Bronchial epithelial cell (primary cell): ENCODE data around the gene KCND2. TPM values are rescaled to one million over a fixed set of nuclear protein-coding genes. Genes with fewer than 3 reads are reported as not detected.

Experiments used
- DNase-seq: peaks from one replicate; pipeline ENCODE4 v3.0.0-alpha.2; 2010; ENCODE audit warnings: low read depth
- FAIRE-seq: peaks from 2 replicates; lab custom pipeline; 2011; peaks lifted over from hg19 to GRCh38; lab: Jason Lieb, UNC
- H3K27me3 ChIP-seq: 2 replicates; pipeline ENCODE4 v1.5.1; 2011; ENCODE audit warnings: low read length; ENCODE audit not compliant: control insufficient read depth, insufficient read depth
- H3K36me3 ChIP-seq: 2 replicates; pipeline ENCODE4 v1.5.1; 2011; ENCODE audit warnings: low read length; ENCODE audit not compliant: control insufficient read depth, insufficient read depth
- H3K4me3 ChIP-seq: 2 replicates; pipeline ENCODE4 v1.5.1; 2011; ENCODE audit warnings: mild to moderate bottlenecking, low read depth, low read length, control low read depth
- CTCF ChIP-seq: IDR thresholded peaks from 2 replicates; pipeline ENCODE4 v1.5.1; 2011; ENCODE audit warnings: mild to moderate bottlenecking, moderate library complexity, low read length, control low read depth, inconsistent platforms; ENCODE audit not compliant: insufficient read depth, severe bottlenecking
- total RNA-seq: library from RNA; depleted of rRNA; stranded (reverse); fragments of >200 nt; gene quantifications from 2 replicates; pipeline ENCODE4 v1.2.1, GENCODE V29; 2014

The KCND2 gene
- total RNA-seq, 1 donor from 2014 or later, result under 0.01 TPM

GRCh38 chr7:120502132-120502531 is 229.2 kb downstream of the KCND2 start:
- DNase-seq (no peak), FAIRE-seq (no peak)
- no peaks in the 10 kb centered on the region for H3K36me3 ChIP-seq
- H3K4me3 ChIP-seq, result no peak overlapping the region
- H3K27me3 ChIP-seq, result no peaks in the 10 kb centered on the region
- TF ChIP-seq CTCF, result no peak

GRCh38 chr7:120502825-120503224 is 229.8 kb downstream of the KCND2 start:
- no peak for DNase-seq
- H3K36me3 ChIP-seq, result no peaks in the 10 kb centered on the region
- H3K27me3 ChIP-seq, result no peaks in the 10 kb centered on the region
- TF ChIP-seq CTCF, result no peak
- H3K4me3 ChIP-seq, result no peak overlapping the region
- FAIRE-seq, result no peak

GRCh38 chr7:120504386-120504785 is 231.4 kb downstream of the KCND2 start:
- DNase-seq, result no peak
- FAIRE-seq, result no peak
- Histone ChIP-seq H3K4me3 (no peak overlapping the region), H3K27me3 (no peaks in the 10 kb centered on the region), H3K36me3 (no peaks in the 10 kb centered on the region)
- no peak for TF ChIP-seq CTCF

GRCh38 chr7:120505770-120506169 is 232.8 kb downstream of the KCND2 start:
- no peaks in the 10 kb centered on the region for H3K27me3 ChIP-seq
- TF ChIP-seq CTCF, result no peak
- H3K4me3 ChIP-seq, result no peak overlapping the region
- no peaks in the 10 kb centered on the region for H3K36me3 ChIP-seq
- DNase-seq (no peak), FAIRE-seq (no peak)

- no peak for TF ChIP-seq CTCF
- DNase-seq (no peak), FAIRE-seq (no peak)
- H3K36me3 ChIP-seq, result no peaks in the 10 kb centered on the region
- H3K4me3 ChIP-seq, result no peak overlapping the region
- no peaks in the 10 kb centered on the region for H3K27me3 ChIP-seq
Observed at GRCh38 chr7:120512701-120513100, 239.7 kb downstream of the KCND2 start.

GRCh38 chr7:120519224-120519623 is 246.2 kb downstream of the KCND2 start:
- DNase-seq, result no peak
- no peak for FAIRE-seq
- no peak for TF ChIP-seq CTCF
- Histone ChIP-seq H3K4me3 (no peak overlapping the region), H3K36me3 (no peaks in the 10 kb centered on the region), H3K27me3 (no peaks in the 10 kb centered on the region)
